Inferior parietal cortex (tissue), 1 donor: ENCODE measurements around the gene ZNF20.
"Not testable (repeated sequence)": the region's sequence is repeated elsewhere in the genome, so short reads cannot be mapped to it uniquely, and the experiment has no call there.

Experiments
- DNase-seq: peaks from one replicate; pipeline ENCODE4 v3.0.0-alpha.2; 2016; ENCODE audit errors: extremely low spot score

The ZNF20 gene

DNA sequence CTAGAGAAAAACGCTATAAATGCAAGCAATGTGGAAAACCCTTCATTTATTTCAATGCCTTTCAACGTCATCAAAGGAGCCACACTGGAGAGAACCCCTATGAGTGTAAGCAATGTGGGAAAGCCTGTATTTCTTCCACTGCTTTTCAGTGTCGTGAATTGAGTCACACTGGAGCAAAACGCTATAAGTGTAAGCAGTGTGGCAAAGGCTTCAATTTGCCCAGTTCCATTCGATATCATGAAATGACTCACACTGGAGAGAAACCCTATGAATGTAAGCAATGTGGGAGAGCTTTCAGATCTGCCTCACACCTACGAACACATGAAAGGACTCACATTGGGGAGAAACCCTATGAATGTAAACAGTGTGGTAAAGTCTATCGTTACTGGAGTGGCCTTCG is 27.4 kb downstream of the ZNF20 start:
- DNase-seq = no peak

DNA sequence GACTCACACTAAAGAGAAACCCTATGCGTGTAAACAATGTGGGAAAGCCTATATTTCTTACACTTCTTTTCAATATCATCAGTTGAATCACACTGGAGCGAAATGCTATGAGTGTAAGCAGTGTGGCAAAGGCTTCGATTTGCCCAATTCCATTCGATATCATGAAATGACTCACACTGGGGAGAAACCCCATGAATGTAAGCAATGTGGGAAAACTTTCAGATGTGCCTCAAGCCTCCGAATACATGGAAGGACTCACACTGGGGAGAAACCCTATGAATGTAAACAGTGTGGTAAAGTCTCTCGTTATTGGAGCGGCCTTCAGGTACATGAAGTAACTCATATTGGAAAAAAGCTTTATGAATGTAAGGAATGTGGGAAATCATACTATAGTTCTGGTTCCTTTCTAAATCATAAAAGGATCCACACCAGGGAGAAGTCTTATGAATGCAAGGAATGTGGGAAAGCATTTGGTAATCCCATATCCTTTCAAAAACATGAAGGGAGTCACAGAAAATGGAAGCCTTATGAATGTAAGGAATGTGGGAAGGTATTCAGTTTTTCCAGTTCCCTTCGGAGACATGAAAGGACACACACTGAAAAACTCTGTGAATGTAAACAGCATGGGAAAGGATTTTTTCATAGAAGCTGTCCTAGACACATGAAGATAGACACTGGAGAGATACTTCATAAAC is 28.1 kb downstream of the ZNF20 start:
- DNase-seq = no peak

DNA sequence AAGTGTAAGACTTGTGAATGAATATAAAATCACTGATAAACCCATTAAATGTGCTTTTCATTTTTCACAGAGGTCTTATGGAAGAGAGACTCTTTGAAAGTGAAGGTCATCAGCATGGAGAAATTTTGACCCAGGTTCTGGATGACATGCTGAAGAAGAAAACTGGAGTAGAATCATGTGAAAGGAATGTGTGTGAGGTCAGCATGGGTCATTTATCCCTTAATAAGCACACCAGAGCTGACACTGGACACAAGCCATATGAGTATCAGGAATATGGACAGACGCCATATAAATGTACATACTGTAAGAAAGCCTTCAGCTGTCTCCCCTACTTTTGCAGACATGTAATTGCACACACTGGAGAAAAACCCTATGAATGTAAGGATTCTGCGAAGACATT is 29.0 kb downstream of the ZNF20 start:
- DNase-seq = no peak

DNA sequence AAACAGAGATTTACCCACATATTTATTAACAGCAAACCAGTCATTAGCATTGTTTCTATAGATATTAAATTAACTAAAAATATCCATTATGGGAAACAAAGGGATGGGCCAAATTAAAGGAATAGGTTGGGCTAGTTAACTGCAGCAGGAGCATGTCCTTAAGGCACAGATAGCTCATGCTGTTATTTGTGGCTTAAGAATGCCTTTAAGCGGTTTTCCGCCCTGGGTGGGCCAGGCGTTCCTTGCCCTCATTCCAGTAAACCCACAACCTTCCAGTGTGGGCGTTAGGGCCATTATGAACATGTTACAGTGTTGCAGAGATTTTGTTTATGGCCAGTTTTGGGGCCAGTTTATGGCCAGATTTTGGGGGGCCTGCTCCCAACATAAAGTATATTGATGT is 36.2 kb downstream of the ZNF20 start:
- not testable (repeated sequence) for DNase-seq

DNA sequence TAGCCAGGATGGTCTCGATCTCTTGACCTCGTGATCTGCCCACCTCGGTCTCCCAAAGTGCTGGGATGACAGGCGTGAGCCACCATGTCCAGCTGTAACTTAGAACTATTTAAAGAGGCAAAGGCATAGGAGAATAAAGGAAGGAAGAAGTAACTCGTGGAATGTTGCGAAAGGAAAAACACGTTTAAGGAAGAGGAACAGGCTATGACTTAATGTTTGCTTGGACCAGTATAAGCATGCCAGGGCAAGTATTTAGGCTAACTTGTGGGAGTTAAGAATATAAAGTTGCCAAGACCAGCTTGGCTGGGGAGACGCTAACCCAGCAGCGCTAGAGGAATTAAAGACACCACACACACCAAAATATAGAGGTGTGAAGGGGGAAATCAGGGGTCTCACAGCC is 42.1 kb downstream of the ZNF20 start:
- DNase-seq = no peak

DNA sequence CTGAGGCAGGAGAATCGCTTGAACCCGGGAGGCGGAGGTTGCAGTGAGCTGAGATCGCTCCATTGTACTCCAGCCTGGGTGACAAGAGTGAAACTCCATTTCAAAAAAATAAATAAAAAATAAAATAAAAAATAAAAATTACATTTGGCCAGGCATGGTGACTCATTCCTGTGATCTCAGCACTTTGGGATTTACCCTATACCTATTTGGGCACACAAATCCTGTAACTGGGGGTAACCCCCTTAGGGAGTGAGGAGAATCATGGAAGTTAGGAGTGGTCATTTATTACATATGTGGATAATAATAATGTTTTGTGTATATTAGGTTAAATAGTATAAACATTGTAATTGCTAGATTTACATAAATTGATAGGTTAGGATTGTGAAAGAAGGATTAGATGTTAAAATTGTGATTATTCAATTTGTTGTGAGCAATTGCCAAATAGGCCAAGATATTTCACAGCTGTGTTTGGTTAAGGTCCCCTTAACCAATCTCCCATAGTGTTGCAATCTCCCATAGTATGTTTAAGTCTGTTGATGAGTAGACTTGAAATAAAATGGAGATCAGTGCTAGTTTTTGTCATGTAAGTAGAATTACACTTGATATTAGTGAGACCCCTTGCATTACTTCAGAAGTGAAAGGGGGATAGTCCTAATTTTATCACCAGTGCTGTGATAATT is 44.9 kb downstream of the ZNF20 start:
- no peak for DNase-seq

DNA sequence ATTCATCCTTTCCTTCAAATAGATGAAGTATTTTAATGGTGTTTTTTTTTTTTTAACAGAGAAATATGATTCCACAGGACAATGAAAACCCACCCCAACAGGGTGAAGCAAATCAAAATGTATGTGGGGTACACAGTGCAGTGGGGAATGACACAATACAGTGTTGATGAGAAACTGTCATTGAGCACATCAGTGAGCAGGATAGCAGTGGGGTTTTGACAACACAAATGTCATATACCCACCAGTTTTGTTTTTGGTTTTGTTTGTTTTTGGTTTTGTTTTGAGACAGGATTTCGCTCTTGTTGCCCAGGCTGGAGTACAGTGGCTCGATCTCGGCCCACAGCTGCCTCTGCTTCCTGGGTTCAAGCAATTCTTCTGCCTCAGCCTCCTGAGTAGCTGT is 46.4 kb downstream of the ZNF20 start:
- no peak for DNase-seq

DNA sequence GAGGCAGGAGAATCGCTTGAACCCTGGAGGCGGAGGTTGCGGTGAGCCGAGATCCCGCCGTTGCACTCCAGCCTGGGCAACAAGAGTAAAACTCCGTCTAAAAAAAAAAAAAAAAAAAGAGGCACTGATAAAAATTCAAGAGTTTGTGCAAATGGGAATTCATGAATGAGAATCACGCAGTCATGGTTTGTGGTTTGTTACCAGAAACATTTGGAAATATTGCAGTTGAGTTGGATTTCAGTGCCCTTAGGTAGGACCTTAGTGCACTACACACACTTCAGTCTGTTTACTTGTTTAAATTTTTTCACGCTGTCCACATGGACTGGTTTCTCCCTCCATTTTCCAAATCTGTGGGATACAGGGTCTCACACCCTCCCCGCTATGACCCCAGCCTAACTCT is 47.2 kb downstream of the ZNF20 start:
- DNase-seq = no peak

DNA sequence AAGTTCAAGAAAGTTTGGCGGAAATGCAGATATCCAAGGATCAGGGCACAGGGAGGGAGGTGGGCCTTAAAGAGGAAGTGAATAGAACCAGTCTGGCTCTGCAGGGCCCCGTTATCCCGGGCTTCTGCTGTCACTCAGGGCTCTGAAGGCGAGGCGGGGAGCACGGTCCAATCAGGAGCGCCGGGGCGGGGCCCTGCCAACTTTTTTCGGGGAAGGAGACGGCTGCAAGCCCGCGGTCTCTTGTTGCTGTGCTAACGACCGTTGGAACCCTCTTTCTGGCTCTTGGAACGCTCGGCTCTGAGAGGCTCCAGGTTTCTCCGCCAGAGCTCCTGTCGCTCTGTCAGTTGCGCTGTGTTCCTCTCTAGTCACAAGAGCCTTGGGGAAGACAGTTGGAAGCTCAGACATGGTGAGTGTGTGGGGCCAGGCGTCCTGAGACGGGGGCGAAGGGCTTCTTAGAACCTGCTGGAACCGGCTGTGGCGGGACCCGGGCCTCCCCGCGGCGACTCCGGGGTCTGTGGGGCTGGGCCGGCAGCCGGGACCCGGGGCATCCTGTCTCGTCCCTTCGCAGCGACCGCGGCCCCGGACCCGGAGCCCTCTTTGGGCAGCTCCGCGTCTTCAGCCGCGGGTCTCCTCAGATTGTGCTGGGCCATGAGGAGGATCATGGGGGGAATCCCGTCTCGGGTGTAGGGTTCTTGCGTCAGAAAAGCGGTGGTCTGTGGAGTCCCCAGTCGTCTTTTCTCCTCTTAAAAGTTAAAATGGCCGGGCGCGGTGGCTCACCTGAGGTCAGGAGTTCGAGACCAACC is 47.9 kb downstream of the ZNF20 start:
- DNase-seq = peak; percentile 57

DNA sequence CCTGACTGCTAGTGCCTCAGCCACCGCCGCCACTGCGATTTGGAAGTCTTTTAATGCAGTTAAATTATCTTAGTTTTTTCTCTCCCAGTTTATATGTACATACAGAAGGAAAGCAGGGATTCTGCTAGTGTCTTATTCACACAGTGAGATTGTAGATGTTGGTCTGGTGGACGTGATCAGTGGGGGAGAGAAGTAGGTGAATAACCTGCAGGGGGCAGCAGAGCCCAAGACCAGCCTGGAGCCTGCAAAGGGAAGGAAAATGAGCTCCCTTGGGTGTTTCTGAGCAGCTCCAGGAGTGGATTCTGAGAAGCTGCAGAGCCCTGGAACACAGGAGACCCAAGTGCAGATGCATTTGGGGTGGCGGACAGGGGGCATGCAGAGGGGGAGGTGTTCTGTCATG is 49.3 kb downstream of the ZNF20 start:
- peak; percentile 46 for DNase-seq

DNA sequence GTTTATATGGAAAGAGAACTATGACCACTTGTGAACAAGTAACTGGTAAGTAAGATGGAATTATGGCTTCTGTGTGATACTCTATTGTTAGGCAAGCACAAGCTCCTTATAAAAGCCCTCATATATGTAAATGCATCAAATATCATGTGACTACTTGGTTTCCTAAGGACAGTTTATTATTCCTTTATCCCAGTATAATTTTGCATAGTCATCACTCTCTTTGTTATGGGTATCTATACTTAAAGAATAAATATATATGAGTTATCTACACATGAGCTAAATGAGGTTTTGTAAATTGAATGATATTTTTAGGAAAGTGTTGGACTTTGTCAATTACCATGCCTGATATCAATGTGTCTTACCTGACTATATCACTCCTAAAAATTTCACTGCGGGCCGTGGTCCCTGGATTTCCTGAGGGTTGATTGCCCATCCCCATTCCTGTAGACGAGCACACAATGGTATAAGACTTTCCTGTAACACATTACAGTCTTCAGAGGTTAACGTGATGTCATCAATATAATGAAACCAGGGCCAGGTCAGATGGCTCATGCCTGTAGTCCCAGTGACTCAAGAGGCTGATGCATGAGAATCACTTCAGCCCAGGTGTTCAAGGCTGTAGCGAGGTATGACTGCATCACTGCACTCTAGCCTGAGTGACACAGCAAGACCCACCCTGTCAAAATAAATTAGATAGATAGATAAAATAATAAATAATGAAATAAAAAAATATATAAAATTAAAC is 54.9 kb downstream of the ZNF20 start:
- no peak for DNase-seq

DNA sequence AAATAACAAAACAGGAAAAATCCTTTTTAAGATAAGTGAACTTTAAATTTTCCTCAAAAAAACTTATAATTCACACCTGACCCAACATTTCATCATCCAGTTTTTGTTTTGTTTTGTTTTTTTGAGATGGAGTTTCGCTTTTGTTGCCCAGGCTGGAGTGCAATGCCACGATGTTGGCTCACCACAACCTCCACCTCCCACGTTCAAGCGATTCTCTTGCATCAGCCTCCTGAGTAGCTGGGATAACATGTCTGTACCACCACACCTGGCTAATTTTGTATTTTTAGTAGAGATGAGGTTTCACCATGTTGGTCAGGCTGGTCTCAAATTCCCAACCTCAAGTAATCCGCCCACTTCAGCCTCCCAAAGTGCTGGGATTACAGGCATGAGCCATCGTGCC is 56.8 kb downstream of the ZNF20 start:
- DNase-seq = not testable (repeated sequence)
